A549 (cell line): ENCODE data around the gene FAM83G. TPM values are rescaled to one million over a fixed set of nuclear protein-coding genes. Genes with fewer than 3 reads are reported as not detected.

ENCODE experiments used
- ATAC-seq, 2 experiments: fragments of 200-7000 bp in 1 of 2; fragments of >200 bp in 1 of 2; cut with Nextera tagmentation in 1 of 2; cut with Tn5 transposase in 1 of 2; 3 replicates each; pipeline versions ENCODE4 v1.8.0 to v1.9.1; 2018 to 2020; ENCODE audit warnings: mild to moderate bottlenecking in 1 of 2, moderate library complexity in 1 of 2
- CTCF ChIA-PET: fragments of 300-600 bp; sonication (Branson Sonifier 250); formaldehyde crosslinking; extraction: SDS; loops from one replicate; lab custom pipeline; 2021; ENCODE audit warnings: antibody characterized with exemption, inconsistent platforms; lab: Yijun Ruan, JAX
- POLR2A ChIA-PET: fragments of 350-600 bp; formaldehyde crosslinking; extraction: SDS; loops from one replicate; lab custom pipeline; 2021; ENCODE audit warnings: antibody characterized with exemption, inconsistent platforms; lab: Yijun Ruan, JAX
- DNase-seq, 2 experiments: peaks; one replicate each; pipeline versions ENCODE4 v3.0.0 to v3.0.0-alpha.2; 2011 to 2016; ENCODE audit warnings: low read depth in 1 of 2, low spot score in 1 of 2
- FAIRE-seq: peaks from 2 replicates; lab custom pipeline; 2011; peaks lifted over from hg19 to GRCh38; lab: Jason Lieb, UNC
- H3K27ac ChIP-seq, 2 experiments: fragments of >200 bp; sonication (Bioruptor Twin); formaldehyde crosslinking; 3 replicates each; pipeline ENCODE4 v1.5.1; 2016 to 2017
- H3K4me1 ChIP-seq: fragments of >200 bp; sonication (Bioruptor Twin); formaldehyde crosslinking; 3 replicates; pipeline ENCODE4 v1.6.1; 2016
- H3K4me2 ChIP-seq: fragments of >200 bp; sonication (Bioruptor Twin); formaldehyde crosslinking; 3 replicates; pipeline ENCODE4 v1.6.1; 2016
- H3K4me3 ChIP-seq: fragments of >200 bp; sonication (Bioruptor Twin); formaldehyde crosslinking; 3 replicates; pipeline ENCODE4 v1.5.1; 2016
- H3K9me3 ChIP-seq: fragments of >200 bp; sonication (Bioruptor Twin); formaldehyde crosslinking; 3 replicates; pipeline ENCODE4 v1.6.1; 2016
- CBX2 ChIP-seq: fragments of 200-600 bp; sonication (generic); IDR thresholded peaks from 2 replicates; pipeline ENCODE4 v1.6.1; 2016; ENCODE audit warnings: low read depth, mild to moderate bottlenecking, borderline replicate concordance
- CBX8 ChIP-seq: fragments of 200-600 bp; sonication (generic); IDR thresholded peaks from 2 replicates; pipeline ENCODE4 v1.6.1; 2016
- CEBPB ChIP-seq, 2 experiments: fragments of >200 bp in 1 of 2; sonication (Bioruptor Twin) in 1 of 2; formaldehyde crosslinking in 1 of 2; IDR thresholded peaks; 2 replicates each; pipeline ENCODE4 v1.6.1; 2012 to 2016
- CHD2 ChIP-seq: fragments of 150-350 bp; IDR thresholded peaks from 2 replicates; pipeline ENCODE4 v1.6.1; 2014; ENCODE audit warnings: low read length; ENCODE audit not compliant: partially characterized antibody
- EHF ChIP-seq: fragments of 250-450 bp; sonication (Bioruptor Pico); IDR thresholded peaks from 2 replicates; pipeline ENCODE4 v1.5.0; 2020; ENCODE audit warnings: mild to moderate bottlenecking
- EHMT2 ChIP-seq: fragments of 200-600 bp; sonication (generic); IDR thresholded peaks from 2 replicates; pipeline ENCODE4 v1.6.1; 2016; ENCODE audit warnings: antibody characterized with exemption, low read depth, mild to moderate bottlenecking, moderate library complexity
- EP300 ChIP-seq, 2 experiments: fragments of >200 bp; sonication (Bioruptor Twin); formaldehyde crosslinking; IDR thresholded peaks; 2 replicates in 1 of 2; 3 replicates in 1 of 2; pipeline ENCODE4 v1.6.1; 2016 to 2017
- ESRRA ChIP-seq: fragments of 150-350 bp; IDR thresholded peaks from 2 replicates; pipeline ENCODE4 v1.6.1; 2014; ENCODE audit warnings: mild to moderate bottlenecking, low read length, borderline replicate concordance
- HMGXB4 ChIP-seq: fragments of 250-450 bp; sonication (Bioruptor Pico); IDR thresholded peaks from 2 replicates; pipeline ENCODE4 v1.5.0; 2021; ENCODE audit warnings: mild to moderate bottlenecking, moderate library complexity, borderline replicate concordance
- HOXA7 ChIP-seq: fragments of 250-450 bp; sonication (Bioruptor Pico); IDR thresholded peaks from 2 replicates; pipeline ENCODE4 v1.5.0; 2020; ENCODE audit warnings: mild to moderate bottlenecking, moderate library complexity
- KDM1A ChIP-seq: fragments of 200-600 bp; sonication (generic); IDR thresholded peaks from 2 replicates; pipeline ENCODE4 v1.6.1; 2016; ENCODE audit warnings: low read depth, mild to moderate bottlenecking
- MAZ ChIP-seq: fragments of 150-350 bp; IDR thresholded peaks from 2 replicates; pipeline ENCODE4 v1.6.1; 2014; ENCODE audit warnings: antibody characterized with exemption, low read depth, low read length, borderline replicate concordance
- NPAS2 ChIP-seq: fragments of 250-450 bp; sonication (Bioruptor Pico); IDR thresholded peaks from 2 replicates; pipeline ENCODE4 v1.8.0; 2022; ENCODE audit warnings: mild to moderate bottlenecking, moderate library complexity, borderline replicate concordance
- PHF8 ChIP-seq: fragments of 200-600 bp; sonication (generic); IDR thresholded peaks from 2 replicates; pipeline ENCODE4 v1.6.1; 2016; ENCODE audit warnings: low read depth, mild to moderate bottlenecking, antibody characterized with exemption, moderate library complexity, borderline replicate concordance
- RAD21 ChIP-seq, 2 experiments: fragments of >200 bp in 1 of 2; sonication (Bioruptor Twin) in 1 of 2; formaldehyde crosslinking in 1 of 2; IDR thresholded peaks in 1 of 2; conservative IDR thresholded peaks in 1 of 2; 2 replicates in 1 of 2; 3 replicates in 1 of 2; pipeline ENCODE4 v1.6.1; 2012 to 2018; ENCODE audit warnings: inconsistent platforms in 1 of 2
- RCOR1 ChIP-seq: fragments of 150-350 bp; IDR thresholded peaks from 2 replicates; pipeline ENCODE4 v1.6.1; 2014; ENCODE audit warnings: antibody characterized with exemption, low read length, low read depth
- RNF2 ChIP-seq: fragments of 200-600 bp; sonication (generic); IDR thresholded peaks from 2 replicates; pipeline ENCODE4 v1.6.1; 2016; ENCODE audit warnings: low read depth, mild to moderate bottlenecking, antibody characterized with exemption, moderate library complexity, borderline replicate concordance
- SREBF2 ChIP-seq: fragments of 450-650 bp; IDR thresholded peaks from 2 replicates; pipeline ENCODE4 v1.6.1; 2014; ENCODE audit warnings: mild to moderate bottlenecking, moderate library complexity
- TP53 ChIP-seq: fragments of 250-450 bp; sonication (Bioruptor Pico); IDR thresholded peaks from 2 replicates; pipeline ENCODE4 v1.5.0; 2021; ENCODE audit warnings: mild to moderate bottlenecking, moderate library complexity
- ZC3H11A ChIP-seq: fragments of 450-650 bp; IDR thresholded peaks from 2 replicates; pipeline ENCODE4 v1.6.1; 2014; ENCODE audit warnings: antibody characterized with exemption, mild to moderate bottlenecking
- ZNF302 ChIP-seq: fragments of 250-450 bp; sonication (Bioruptor Pico); IDR thresholded peaks from 2 replicates; pipeline ENCODE4 v1.9.0; 2021; ENCODE audit warnings: inconsistent platforms, mild to moderate bottlenecking, moderate library complexity
- WGBS: methylation state at CpG from one replicate; pipeline ENCODE4 v1.1.6; 2017; ENCODE audit errors: missing lambda C conversion rate; 5-methylcytosine and 5-hydroxymethylcytosine counted together
- polyA plus RNA-seq, 4 experiments: library from polyadenylated mRNA; depleted of rRNA in 3 of 4; stranded (reverse); fragments of >200 nt; fragmentation: RNase III in 1 of 4; extraction: RNeasy Plus Mini Kit Qiagen cat#74134 plus additional on column Dnase treatment in 1 of 4; gene quantifications; 2 replicates in 3 of 4; 3 replicates in 1 of 4; pipeline ENCODE4 v1.2.3, GENCODE V29; 2011 to 2017
- TF ChIP-seq, protein P1 (sequence below): fragments of 450-650 bp; IDR thresholded peaks from 2 replicates; pipeline ENCODE4 v1.6.1; 2014; ENCODE audit warnings: antibody characterized with exemption
- TF ChIP-seq, protein P2 (sequence below): IDR thresholded peaks from 2 replicates; pipeline ENCODE4 v1.6.1; 2012; ENCODE audit warnings: low read depth, borderline replicate concordance
- TF ChIP-seq, protein P3 (sequence below): fragments of >200 bp; sonication (Bioruptor Twin); formaldehyde crosslinking; IDR thresholded peaks from 3 replicates; pipeline ENCODE4 v1.5.1; 2016
- TF ChIP-seq, protein P4 (sequence below): fragments of 250-450 bp; sonication (Bioruptor Pico); IDR thresholded peaks from 2 replicates; pipeline ENCODE4 v1.5.0; 2020; ENCODE audit warnings: low read depth, mild to moderate bottlenecking, moderate library complexity

The FAM83G gene
- polyA plus RNA-seq, 2 of the 4 experiments (the other 2 are of a cell fraction), result 11.0 to 22.0 TPM

GRCh38 chr17:18976201-18976600 lies 28.4 kb downstream of the FAM83G start (continued):
- no peak for TF ChIP-seq PHF8
- no peak for TF ChIP-seq HMGXB4 (CRISPR knock-in tag)
- TF ChIP-seq, protein P1, sequence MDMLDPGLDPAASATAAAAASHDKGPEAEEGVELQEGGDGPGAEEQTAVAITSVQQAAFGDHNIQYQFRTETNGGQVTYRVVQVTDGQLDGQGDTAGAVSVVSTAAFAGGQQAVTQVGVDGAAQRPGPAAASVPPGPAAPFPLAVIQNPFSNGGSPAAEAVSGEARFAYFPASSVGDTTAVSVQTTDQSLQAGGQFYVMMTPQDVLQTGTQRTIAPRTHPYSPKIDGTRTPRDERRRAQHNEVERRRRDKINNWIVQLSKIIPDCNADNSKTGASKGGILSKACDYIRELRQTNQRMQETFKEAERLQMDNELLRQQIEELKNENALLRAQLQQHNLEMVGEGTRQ, result no peak
- TF ChIP-seq RAD21 (conservative IDR thresholded peaks at IDR 0.05 in 1 of 2, IDR thresholded peaks at IDR 0.05 in 1 of 2), result no peak
- TF ChIP-seq EP300 (IDR thresholded peaks at IDR 0.05), result no peak
- TF ChIP-seq TP53, result no peak

DNA sequence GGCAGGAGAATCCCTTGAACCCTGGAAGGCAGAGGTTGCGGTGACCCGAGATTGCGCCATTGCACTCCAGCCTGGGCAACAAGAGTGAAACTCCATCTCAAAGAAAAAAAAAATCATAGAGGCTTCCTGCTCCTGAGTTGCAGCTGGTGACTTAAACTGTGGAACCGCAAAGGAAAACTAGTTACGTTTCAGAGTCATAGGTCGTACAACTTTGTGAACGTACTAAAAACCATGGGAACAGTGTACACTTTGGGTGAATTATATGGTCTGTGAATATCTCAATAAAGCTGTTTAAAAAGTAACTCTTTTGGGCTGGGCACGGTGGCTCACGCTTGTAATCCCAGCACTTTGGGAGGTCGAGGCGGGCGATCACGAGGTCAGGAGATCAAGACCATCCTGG lies 29.0 kb downstream of the FAM83G start:
- no peak for FAIRE-seq
- POLR2A ChIA-PET, result no interaction called here
- TF ChIP-seq CEBPB (IDR thresholded peaks at IDR 0.05) (no peak), RCOR1 (no peak), EHMT2 (no peak), KDM1A (no peak), CBX8 (no peak), HOXA7 (CRISPR knock-in tag) (no peak), EHF (no peak)
- TF ChIP-seq, all 56 proteins: peak for 0
- WGBS, result 95% methylated on average over 13 of the region's 13 CpGs
- no peaks in the 10 kb centered on the region for H3K4me1 ChIP-seq
- H3K27ac ChIP-seq, result no peak overlapping the region
- no peak overlapping the region for H3K4me2 ChIP-seq
- no peak overlapping the region for H3K4me3 ChIP-seq
- DNase-seq (no peak), ATAC-seq (no peak)
- no peaks in the 10 kb centered on the region for H3K9me3 ChIP-seq
- CTCF ChIA-PET, result interaction anchor here (1.2 to 20.6 kb wide), 4 partner anchors 10 to 22 kb away, joined by 3 to 215 read pairs (median 6); no protein-coding TSS in a partner anchor

DNA sequence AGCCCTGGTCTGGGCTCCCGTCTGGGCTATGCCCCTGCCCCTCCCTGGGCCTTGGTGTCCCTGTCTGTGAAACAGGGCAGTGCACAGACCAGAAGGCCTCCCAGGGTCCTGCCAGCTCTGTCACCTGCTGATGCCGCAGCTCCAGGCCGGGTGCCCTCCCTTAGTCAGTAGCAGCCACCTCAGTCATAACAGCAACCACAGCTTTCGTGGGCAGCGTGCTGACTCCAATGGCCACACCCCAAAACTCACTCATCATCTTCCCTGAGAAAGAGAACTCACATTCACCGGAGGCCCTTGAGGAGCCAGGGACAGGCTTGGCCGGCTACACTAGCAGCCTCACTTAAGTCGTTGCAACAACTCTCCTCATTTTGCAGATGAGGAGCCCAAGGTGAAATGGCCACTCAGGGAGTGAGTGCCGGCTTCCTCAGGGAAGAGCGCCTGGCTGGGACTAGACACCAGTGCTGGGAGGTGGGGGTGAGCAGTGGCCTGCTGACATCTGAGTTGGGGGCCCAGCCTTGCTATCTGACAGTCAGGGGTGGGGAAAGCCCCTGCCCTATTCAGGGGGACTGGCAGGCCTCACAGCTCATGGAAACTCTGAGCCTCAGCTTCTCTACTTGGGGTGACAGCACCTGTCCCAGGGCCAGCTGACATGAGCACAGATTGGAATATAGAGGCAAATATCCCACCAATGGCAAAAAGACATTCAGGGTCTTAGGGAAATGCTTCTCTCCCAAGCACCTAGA lies 30.0 kb downstream of the FAM83G start:
- WGBS, result 91% methylated on average over 10 of the region's 10 CpGs
- DNase-seq (no peak), FAIRE-seq (no peak), ATAC-seq (no peak)
- Histone ChIP-seq H3K4me1 (peaks cover 7% of the 10 kb centered on the region), H3K4me3 (no peak overlapping the region), H3K4me2 (no peak overlapping the region), H3K9me3 (no peaks in the 10 kb centered on the region), H3K27ac (peak overlapping the region in 1 of 2 experiments; percentile 32; a peak in 1 of 6 replicates)
- POLR2A ChIA-PET, result no interaction called here
- CTCF ChIA-PET, result interaction anchor here (1.2 to 20.6 kb wide), 2 partner anchors 13 to 14 kb away, joined by 4 to 215 read pairs; no protein-coding TSS in a partner anchor
- TF ChIP-seq EHMT2, result no peak
- TF ChIP-seq CBX2, result no peak
- no peak for TF ChIP-seq ZNF302 (CRISPR knock-in tag)
- TF ChIP-seq CHD2, result no peak
- TF ChIP-seq MAZ, result no peak
- TF ChIP-seq RNF2, result no peak
- TF ChIP-seq, protein P2, sequence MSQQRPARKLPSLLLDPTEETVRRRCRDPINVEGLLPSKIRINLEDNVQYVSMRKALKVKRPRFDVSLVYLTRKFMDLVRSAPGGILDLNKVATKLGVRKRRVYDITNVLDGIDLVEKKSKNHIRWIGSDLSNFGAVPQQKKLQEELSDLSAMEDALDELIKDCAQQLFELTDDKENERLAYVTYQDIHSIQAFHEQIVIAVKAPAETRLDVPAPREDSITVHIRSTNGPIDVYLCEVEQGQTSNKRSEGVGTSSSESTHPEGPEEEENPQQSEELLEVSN, result no peak
- no peak for TF ChIP-seq SREBF2
- TF ChIP-seq, protein P1, result no peak
- TF ChIP-seq PHF8, result no peak
- TF ChIP-seq NPAS2 (CRISPR knock-in tag), result no peak
- TF ChIP-seq, protein P3, sequence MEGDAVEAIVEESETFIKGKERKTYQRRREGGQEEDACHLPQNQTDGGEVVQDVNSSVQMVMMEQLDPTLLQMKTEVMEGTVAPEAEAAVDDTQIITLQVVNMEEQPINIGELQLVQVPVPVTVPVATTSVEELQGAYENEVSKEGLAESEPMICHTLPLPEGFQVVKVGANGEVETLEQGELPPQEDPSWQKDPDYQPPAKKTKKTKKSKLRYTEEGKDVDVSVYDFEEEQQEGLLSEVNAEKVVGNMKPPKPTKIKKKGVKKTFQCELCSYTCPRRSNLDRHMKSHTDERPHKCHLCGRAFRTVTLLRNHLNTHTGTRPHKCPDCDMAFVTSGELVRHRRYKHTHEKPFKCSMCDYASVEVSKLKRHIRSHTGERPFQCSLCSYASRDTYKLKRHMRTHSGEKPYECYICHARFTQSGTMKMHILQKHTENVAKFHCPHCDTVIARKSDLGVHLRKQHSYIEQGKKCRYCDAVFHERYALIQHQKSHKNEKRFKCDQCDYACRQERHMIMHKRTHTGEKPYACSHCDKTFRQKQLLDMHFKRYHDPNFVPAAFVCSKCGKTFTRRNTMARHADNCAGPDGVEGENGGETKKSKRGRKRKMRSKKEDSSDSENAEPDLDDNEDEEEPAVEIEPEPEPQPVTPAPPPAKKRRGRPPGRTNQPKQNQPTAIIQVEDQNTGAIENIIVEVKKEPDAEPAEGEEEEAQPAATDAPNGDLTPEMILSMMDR, result no peak
- no peak for TF ChIP-seq EP300 (IDR thresholded peaks at IDR 0.05)
- TF ChIP-seq ZC3H11A, result no peak
- TF ChIP-seq, protein P4, sequence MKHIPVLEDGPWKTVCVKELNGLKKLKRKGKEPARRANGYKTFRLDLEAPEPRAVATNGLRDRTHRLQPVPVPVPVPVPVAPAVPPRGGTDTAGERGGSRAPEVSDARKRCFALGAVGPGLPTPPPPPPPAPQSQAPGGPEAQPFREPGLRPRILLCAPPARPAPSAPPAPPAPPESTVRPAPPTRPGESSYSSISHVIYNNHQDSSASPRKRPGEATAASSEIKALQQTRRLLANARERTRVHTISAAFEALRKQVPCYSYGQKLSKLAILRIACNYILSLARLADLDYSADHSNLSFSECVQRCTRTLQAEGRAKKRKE (CRISPR knock-in tag), result no peak
- TF ChIP-seq ESRRA, result no peak
